Fibroblast of the aortic adventitia (primary cell): Measurements from ENCODE around the gene ARHGEF25. TPM values are rescaled to one million over a fixed set of nuclear protein-coding genes. Genes with fewer than 3 reads are reported as not detected.

Source experiments
- DNase-seq: peaks from one replicate; pipeline ENCODE4 v3.0.0-alpha.2; 2010; ENCODE audit warnings: low read depth
- H3K4me3 ChIP-seq: 2 replicates; pipeline ENCODE4 v1.5.1; 2011; ENCODE audit warnings: low read depth, mild to moderate bottlenecking, control low read depth, low read length, moderate library complexity
- CTCF ChIP-seq: IDR thresholded peaks from 2 replicates; pipeline ENCODE4 v1.5.1; 2011; ENCODE audit warnings: mild to moderate bottlenecking, low read length, control low read depth, inconsistent platforms; ENCODE audit not compliant: insufficient read depth
- total RNA-seq: library from RNA; depleted of rRNA; stranded (reverse); fragments of >200 nt; gene quantifications from 2 replicates; pipeline ENCODE4 v1.2.3, GENCODE V29; 2012; ENCODE audit warnings: low replicate concordance

Gene ARHGEF25
- total RNA-seq, 1 donor = 18.3 TPM

- TF ChIP-seq CTCF = no peak
- DNase-seq = no peak
These were observed 2.0 kb upstream of the ARHGEF25 start for GRCh38 chr12:57609101-57609780.

GRCh38 chr12:57609781-57610553 lies 1.3 kb upstream of the ARHGEF25 start:
- DNase-seq = no peak
- TF ChIP-seq CTCF = no peak
- H3K4me3 ChIP-seq = no peak overlapping the region

More at GRCh38 chr12:57609101-57609780, 2.0 kb upstream of the ARHGEF25 start:
- no peak overlapping the region for H3K4me3 ChIP-seq

- peak overlapping the region; percentile 72 for H3K4me3 ChIP-seq
- no peak for TF ChIP-seq CTCF
- no peak for DNase-seq
These were observed 604 bp upstream of the ARHGEF25 start for GRCh38 chr12:57610554-57611107.

- no peak for DNase-seq
- H3K4me3 ChIP-seq = peak overlapping the region; percentile 72
- TF ChIP-seq CTCF = no peak
These were observed 834 bp downstream of the ARHGEF25 start for GRCh38 chr12:57611827-57612710.

GRCh38 chr12:57612711-57613426 lies 1.6 kb downstream of the ARHGEF25 start:
- TF ChIP-seq CTCF = no peak
- DNase-seq = no peak
- H3K4me3 ChIP-seq = no peak overlapping the region

GRCh38 chr12:57613427-57614109 lies 2.3 kb downstream of the ARHGEF25 start:
- no peak for TF ChIP-seq CTCF
- no peak for DNase-seq
- no peak overlapping the region for H3K4me3 ChIP-seq
